Activated T-helper 1 cell treated with anti-CD3 and anti-CD28 coated beads, Interleukin-2, amount 50 U/mL, for 16 hours (primary cell): ENCODE data around the gene ASPSCR1.
"Not testable (repeated sequence)": the region's sequence is repeated elsewhere in the genome, so short reads cannot be mapped to it uniquely, and the experiment has no call there.

Experiments used
- DNase-seq, 2 donors: peaks; one replicate each; pipeline ENCODE4 v3.0.0-alpha.2; 2020; ENCODE audit warnings: low read depth in 1 of 2, low spot score in 1 of 2

ASPSCR1 gene

DNA sequence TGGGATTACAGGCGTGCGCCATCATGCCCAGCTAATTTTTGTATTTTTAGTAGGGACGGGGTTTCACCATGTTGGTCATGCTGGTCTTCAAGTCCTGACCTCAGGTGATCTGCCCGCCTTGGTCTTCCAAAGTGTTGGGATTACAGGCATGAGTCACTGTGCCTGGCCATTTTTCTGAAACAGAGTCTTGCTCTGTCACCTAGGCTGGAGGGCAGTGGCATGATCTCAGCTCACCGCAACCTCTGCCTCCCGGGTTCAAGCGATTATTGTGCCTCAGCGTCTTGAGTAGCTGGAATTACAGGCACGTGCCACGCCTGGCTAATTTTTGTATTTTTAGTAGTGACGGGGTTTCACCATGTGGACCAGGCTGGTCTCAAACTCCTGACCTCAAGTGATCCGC is 4.1 kb downstream of the ASPSCR1 start:
- not testable (repeated sequence) for DNase-seq

- DNase-seq: no peak
These were observed 5.7 kb downstream of the ASPSCR1 start for GRCh38 chr17:81983011-81983638.

- no peak for DNase-seq
These were observed 6.4 kb downstream of the ASPSCR1 start for GRCh38 chr17:81983639-81984373.

GRCh38 chr17:81984773-81985410 is 7.5 kb downstream of the ASPSCR1 start:
- no peak for DNase-seq

DNA sequence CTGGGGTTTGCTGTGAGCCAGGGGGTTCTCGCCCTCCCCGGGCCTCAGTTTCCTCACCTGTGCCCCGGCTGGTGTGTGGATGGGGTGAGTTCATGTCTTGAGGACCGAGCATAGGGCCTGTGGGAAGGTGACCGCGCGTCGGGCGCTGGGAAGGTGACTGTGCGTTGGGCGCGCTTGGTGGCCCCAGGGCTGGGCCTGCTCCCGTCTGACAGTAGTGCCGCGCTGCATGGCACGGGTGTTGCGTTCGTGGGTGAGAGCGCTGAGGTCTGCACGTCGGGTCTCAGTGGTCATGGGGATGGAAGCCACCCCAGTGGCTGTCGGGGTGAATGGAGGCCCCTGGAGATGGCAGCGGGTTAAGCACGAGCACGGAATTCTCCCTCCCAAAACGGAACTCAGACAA is 9.2 kb downstream of the ASPSCR1 start:
- no peak for DNase-seq

GRCh38 chr17:81987161-81987770 is 9.8 kb downstream of the ASPSCR1 start:
- no peak for DNase-seq

DNA sequence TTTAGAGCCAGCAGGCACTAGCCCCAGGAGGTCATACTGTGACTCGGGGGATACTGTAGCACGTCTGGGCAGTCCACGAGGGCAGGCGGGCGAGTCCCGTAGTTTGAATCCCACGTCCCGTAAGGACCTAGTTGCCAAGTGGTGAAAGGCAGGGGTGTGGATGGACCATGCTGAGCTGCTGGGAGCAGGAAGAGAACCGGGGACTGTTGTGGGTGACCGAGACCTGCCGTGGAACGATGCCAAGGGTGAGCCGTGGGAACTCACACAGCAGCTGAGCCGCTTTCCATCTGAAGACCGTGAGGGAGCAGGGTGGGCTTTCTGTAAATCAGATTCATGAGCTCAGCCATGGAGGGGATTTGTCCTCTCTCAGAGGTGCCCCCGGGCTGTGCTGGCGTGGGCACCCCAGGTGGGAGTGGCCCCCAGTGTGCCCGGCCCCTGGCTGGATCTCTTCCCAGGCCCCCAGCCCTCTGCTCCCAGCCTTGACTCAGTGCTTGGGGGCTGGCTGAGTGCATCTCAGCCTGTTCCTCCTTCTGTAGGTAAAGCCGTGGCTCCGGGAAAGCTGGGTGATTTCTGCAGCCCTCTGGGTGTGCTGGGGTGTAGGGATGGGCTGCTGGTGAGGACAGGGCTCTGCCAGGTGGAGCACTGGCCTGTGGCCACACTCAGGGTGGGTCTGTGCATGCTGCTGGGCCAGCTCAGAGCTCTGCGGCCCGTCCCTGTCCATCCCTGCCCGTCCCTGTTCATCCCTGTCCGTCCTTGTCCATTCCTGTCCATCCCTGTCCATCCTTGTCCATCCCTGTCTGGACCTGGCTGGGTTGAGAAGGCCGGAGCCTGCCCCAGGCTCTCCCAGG is 13.6 kb downstream of the ASPSCR1 start:
- DNase-seq: no peak

GRCh38 chr17:81991684-81992305 is 14.4 kb downstream of the ASPSCR1 start:
- DNase-seq: no peak

DNA sequence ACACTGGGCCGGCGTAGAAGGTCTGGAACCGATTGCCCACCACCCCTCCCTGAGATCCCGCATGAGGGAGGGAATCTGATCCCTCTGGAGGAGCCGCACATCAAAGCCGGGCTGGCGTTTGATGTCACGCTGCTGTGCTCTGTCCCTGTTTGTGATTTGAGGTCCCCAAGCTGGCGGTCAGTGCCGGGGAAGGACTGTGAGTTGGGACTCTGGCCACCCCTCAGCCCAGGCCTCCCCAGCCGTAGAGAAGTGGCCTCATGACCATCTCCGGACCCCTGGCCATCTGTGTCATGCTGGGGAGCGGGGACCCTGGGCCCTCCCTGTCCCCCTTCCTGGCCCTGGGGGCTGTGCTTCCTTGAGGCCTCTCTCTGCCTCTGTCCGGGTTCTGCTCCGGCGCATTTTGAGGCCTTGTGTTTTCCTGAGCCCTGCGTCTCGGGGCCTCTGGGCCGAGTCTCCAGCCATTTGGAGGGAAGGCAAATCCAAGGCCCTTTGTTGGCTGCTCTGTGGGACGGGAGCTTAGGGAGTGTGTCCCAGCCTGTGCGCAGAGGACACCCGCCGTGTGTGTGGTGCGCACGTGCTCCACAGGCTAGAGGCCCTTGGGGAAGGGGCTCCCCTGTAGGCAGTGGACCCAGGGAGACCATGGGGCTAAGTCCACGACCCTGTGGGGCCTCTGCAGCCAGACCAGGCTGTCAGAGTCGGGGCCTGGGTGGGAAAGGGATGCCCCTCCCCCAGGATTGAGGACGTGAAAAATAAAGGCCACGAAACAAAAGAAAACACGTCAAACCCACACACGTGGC is 15.1 kb downstream of the ASPSCR1 start:
- DNase-seq: no peak

DNA sequence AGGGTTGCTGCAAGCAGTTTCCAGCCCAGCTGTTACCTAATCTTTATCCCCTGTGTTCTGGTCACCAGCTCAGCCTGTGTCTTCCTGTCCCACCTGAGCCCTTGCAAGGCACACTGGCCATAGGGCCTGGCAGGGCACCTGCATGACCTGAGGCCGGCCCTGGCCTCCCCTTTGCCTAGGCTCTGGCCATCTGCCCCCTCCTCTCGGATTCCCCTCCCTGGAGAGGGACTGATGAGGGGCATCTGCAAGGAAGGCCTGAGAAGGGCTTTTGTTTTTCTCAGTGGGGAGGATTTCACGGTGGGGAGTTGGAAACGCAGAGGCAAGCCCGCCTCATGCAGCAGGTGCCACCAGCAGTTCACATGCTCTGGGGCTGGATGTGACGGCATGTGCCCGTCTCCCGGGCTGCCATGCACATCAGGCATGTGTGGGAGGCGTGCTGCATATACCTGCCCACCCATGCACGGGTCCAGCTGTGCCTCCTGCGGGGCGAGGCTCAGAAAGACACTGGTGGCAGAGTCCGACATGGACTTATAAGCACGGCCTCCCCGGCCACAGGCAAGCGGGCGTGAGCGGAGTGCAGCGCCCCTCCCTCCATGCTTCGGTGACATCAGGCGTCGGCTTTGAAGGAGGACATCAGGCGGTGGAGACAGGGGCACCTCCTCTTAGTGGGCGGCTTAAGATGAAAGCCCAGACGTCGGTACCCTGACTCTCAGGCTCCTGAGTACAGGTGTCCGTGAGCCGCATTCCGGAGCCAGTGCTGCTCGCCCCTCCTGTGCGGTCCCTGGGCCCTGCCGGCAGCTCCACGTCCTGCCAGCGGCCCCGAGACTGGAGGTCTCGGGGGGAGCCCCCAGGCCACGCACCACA is 16.5 kb downstream of the ASPSCR1 start:
- no peak for DNase-seq

DNA sequence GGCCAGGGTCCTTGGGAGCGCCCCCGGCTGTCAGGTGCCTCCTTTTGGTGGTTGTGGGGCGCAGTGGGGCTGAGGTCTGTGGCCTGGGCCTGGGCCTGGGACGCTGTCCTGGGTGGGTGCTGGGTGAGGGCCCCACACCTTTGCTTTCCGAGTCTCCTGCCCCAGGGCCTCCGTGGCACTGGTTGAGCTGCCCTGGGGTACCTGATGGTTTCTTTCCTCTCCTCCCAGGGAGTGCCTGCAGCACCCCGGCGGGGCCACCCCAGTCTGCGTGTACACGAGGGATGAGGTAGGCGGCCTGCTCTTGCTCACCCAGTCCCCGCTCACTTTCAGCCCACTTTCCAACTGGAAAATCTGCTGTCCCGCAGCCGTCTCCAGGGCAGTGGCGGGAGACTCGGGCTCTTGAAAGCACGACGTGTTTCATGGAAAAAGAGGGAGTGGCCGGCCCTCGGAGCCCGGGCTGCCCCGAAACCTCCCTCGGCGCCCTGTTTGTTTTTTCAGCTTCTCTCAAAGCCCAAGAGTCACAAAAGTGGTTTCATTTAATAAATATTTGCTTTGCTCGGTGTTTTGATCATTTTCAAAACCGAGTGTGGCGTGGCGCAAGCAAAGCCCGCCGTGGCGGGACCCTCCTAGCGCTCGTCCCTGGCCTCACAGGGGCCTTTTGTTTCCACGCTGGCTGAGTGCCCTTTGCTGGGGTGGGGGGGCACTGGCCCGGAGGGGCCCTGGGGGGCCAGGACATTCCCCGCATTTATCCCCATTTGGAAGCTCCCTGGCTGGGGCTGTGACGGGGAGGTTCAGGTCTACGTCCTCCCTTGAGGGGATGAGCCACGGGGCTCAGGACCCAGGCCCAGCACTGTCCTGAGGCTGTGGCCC is 17.4 kb downstream of the ASPSCR1 start:
- DNase-seq: no peak

DNA sequence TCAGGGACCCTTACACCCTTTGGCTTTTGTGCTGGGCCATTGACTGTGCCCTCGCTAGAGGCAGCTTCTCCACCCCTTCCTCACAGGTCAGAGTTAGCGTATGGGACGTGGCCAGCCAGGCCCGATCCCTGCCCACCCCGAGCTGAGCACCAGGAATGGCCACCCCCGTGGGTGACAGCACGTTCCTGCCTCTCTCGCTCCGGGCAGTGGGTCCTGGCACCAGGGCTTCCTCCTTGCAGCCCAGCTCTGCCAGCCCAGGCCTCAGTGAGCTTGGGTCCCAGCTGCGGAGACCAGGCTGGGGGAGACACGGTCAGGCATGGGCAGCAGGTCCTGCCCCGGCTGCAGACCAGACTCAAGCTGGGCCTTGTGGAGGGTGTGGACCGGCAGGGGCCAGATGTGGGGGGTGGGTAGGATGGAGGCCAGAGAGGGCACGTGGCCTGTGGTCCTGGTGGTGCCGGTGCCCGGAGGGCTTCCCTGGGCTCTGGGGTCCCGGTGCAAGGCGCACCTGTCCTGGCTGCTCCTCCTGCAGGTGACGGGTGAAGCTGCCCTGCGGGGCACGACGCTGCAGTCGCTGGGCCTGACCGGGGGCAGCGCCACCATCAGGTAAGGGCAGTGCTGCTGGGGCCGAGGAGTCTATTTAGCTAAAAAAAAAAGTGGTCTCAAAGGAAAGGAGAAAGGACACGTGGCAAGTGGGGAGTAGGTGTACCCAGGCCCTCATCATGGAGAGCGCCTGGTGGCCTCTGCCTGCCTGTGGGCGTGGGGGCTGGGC is 18.2 kb downstream of the ASPSCR1 start:
- no peak for DNase-seq

- DNase-seq: no peak
These were observed 18.9 kb downstream of the ASPSCR1 start for GRCh38 chr17:81996232-81996756.

DNA sequence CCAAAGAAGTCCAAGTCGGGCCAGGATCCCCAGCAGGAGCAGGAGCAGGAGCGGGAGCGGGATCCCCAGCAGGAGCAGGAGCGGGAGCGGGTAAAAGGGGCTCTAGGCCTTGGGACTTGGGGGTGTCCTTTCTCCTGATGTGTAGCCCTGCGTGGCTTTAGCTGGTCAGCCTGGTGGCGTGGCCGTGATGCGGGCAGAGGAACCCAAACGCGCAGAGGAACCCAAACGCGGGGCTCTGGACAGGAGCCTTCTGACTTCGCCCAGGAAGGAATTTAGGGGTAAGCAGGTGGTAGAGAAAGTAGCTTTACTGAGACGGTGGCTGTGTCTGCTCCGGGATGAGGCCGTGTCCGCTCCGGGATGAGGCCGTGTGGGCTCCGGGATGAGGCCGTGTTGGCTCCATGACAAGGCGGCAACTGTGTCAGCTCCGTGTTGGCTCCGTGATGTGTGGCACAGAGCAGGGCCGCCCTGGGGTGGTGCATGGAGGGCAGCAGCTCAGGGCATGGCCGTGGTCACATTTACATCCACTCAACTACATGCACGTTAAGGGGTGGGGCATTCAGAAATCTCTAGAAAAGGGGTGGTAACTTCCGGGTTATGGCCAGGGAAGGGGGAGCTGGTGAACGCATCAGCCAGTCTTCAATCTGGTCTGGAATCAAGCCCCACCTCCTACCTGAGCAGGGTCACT is 19.5 kb downstream of the ASPSCR1 start:
- no peak for DNase-seq

DNA sequence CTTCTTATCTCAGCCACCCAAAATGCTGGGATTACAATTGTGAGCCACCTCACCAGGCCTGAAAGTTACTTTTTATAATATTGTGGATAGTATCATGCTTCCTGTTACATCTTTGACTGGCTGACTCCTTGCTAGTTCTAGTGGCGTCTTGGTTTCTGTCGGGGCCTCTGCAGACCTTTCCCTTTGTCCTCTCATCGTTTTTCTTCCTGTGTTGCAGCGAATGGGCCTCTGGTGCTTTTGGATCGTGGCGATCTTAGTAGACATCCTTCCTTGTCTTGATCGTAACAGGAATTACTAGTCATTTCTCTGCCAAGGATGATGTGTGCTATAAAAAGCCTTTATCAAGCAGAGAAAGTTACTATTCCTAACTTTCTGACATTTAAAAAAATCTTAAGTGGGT is 20.8 kb downstream of the ASPSCR1 start:
- DNase-seq: no peak

- no peak for DNase-seq
These were observed 21.4 kb downstream of the ASPSCR1 start for GRCh38 chr17:81998691-81999438.
